GM18951 (cell line): Measurements from ENCODE around the gene PRODH.
"Not testable (repeated sequence)": the region's sequence is repeated elsewhere in the genome, so short reads cannot be mapped to it uniquely, and the experiment has no call there.

ENCODE experiments used
- POLR2A ChIP-seq: IDR thresholded peaks from 4 replicates; pipeline ENCODE4 v1.6.1; 2011; ENCODE audit warnings: mild to moderate bottlenecking; ENCODE audit not compliant: insufficient read length, insufficient read depth; ENCODE audit errors: extremely low read depth
- in situ Hi-C: fragments of 300-500 bp; cut with MboI; formaldehyde crosslinking; loops from one replicate; pipeline ENCODE4 v1.12.0; 2022; ENCODE audit warnings: low sequenced_read_pairs, mixed read lengths, inconsistent platforms; ENCODE audit not compliant: unreplicated experiment

PRODH gene

DNA sequence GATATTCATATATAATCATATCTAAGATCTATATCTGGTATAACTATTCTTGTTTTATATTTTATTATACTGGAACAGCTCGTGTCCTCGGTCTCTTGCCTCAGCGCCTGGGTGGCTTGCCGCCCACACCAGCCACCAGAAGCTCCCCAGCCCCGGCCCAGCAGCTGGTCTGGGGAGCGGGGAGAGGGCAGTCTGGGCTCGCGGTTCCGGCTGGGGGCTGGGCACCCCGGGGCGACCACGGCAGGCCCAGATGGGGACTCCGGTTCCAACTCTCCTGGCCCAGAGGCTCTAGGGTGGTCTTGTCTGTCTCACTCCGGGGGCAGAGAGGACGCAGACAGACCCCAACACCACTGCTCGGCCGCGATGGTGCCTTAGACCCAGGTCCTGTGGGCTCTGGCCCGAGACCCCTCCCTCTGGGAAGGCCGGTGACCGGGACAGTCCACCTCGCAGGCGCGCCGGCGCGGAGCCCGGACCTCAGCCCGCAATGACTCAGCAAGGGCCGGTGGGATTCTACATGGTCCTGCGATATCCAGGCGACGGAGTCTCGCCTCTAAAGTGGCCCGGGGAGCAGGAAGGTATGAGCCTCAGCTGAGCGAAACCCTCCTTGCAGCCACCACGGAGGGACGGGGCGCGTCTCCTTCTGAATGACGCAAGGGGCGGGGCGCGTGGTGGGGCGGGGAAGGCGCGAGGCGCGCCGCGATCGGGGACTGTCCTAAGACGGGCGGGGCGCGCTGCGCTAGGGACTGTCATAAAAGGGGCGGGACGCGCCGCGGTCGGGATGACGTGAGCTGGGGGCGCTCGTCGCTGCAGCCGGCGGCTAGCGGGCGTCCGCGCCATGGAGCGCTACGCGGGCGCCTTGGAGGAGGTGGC, 30.3 kb downstream of the PRODH start, which contains the start of gene DGCR6:
DGCR6 (plus strand) TSS at position 781 of the 870 bp plus-strand sequence; CDS start at position 836, 55 bp downstream.
- TF ChIP-seq POLR2A = no peak
- in situ Hi-C loops = no loop called here

DNA sequence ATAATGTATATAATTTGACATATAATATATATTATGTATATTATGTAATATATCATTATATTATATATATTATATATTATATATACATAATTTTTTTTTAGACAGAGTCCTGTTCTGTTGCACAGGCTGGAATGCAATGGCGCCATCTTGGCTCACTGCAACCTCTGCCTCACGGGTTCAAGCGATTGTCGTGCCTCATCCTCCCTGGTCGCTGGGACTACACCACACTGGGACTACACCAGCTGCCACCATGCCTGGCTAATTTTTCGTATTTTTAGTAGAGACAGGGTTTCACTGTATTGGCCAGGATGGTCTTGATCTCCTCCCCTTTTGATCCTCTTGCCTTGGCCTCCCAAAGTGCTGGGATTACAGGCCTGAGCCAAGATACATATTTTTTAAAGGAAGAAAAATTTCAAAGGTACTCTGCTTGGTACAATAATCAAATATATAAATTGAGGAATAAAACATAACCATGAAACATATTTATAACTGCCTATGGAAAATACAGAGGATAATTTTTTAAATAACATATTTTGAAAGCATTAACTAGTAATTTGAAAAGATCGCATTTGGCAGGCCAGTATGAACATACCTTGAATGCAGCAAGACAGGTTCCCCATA, 39.9 kb downstream of the PRODH start:
- in situ Hi-C loops = not testable (repeated sequence)

DNA sequence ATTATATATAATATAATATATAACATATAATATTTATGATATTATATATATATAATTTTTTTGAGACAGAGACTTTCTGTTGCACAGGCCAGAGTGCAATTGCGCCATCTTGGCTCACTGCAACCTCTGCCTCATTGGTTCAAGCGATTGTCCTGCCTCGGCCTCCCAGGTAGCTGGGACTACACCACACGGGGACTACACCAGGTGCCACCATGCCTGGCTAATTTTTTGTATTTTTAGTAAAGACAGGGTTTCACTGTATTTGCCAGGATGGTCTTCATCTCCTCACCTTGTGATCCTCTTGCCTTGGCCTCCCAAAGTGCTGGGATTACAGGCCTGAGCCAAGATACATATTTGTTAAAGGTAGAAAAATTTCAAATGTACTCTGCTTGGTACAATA, 42.3 kb downstream of the PRODH start:
- in situ Hi-C loops = not testable (repeated sequence)

DNA sequence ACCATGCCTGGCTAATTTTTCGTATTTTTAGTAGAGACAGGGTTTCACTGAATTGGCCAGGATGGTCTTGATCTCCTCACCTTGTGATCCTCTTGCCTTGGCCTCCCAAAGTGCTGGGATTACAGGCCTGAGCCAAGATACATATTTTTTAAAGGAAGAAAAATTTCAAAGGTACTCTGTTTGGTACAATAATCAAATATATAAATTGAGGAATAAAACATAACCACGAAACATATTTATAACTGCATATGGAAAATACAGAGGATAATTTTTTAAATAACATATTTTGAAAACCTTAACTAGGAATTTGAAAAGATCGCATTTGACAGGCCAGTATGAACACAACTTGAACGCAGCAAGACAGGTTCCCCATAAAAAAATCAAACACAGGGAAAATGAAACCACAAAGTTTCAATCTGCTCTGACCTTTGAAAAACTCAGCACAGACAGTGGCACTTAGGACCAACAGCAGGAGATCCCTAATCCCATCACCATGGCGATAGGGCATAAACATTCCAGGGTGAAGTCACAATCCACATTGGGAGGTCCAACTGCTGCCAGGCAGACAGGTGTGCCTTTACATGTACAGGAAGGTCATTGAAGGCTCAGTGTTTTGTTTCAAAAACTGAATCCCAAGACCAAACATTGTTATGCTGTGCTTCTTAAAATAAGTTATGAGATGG, 45.4 kb downstream of the PRODH start:
- in situ Hi-C loops = not testable (repeated sequence)

DNA sequence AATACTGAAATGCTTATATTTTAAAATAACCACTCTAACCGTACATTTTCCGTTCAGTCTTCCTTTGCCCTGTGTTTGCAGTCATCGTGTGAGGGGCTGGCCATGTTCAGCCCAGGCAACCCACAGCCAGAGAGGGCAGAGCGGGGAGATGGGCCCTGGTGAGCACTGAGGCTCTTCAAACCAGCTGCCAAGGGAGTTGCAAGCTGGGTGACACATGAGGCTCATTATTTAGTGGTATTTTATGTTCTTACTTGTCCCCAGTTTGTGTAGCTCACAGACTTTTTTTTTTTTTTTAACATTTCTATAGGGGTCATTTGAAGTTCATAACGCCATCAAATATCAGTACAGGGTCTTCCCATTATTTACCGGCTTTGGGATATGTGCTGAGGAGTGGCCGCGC, 48.0 kb downstream of the PRODH start:
- in situ Hi-C loops = no loop called here
- TF ChIP-seq POLR2A = no peak

DNA sequence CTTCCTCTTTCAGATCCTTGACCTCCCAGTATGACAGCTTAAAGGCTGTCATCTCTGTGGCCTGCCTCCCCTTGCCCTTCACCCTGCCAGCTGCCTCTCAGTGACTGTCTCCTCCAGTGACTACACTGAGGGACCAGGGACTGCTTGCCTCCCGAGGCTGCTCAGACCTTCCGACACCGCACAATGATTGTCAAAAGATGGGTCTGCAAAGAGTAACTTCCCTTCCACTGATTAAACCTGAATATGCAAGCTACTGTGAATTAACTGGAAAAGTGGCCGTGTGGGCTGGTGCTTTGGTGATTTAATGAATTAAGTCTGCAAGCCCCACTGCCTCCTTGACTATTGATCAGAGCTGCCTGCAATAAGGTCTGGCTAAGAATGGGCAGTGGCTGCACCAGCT, 51.6 kb downstream of the PRODH start:
- in situ Hi-C loops = not testable (repeated sequence)

DNA sequence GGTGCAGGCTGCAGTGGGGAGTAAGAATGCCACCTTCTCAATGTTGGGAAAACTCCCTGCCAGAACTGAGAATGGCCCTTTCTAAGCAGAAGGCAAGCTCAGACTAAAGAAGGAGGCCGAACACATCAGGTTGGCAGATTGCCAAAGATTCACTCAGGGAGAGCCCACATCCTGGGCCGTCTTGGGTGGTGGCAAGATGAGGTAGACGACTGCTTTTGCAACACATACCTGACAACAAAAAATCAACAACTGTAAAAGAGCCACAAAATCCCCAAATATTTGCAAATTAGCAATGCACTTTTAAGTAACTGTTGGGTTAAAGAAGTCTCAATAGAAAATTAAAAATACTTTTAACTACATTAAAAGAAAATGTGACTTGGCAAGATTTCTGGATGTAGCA, 54.8 kb downstream of the PRODH start:
- in situ Hi-C loops = not testable (repeated sequence)
